IMR-90 (cell line): ENCODE data around the gene SPACA6.

ENCODE experiments used
- CHD1 ChIP-seq: IDR thresholded peaks from 2 replicates; pipeline ENCODE4 v1.6.1; 2012; ENCODE audit warnings: low read depth, low read length, improper control_type of control experiment
- TF ChIP-seq, protein P1 (sequence below): conservative IDR thresholded peaks from 2 replicates; pipeline ENCODE4 v1.5.1; 2012; ENCODE audit warnings: mild to moderate bottlenecking, low read depth, low read length, improper control_type of control experiment

DNA sequence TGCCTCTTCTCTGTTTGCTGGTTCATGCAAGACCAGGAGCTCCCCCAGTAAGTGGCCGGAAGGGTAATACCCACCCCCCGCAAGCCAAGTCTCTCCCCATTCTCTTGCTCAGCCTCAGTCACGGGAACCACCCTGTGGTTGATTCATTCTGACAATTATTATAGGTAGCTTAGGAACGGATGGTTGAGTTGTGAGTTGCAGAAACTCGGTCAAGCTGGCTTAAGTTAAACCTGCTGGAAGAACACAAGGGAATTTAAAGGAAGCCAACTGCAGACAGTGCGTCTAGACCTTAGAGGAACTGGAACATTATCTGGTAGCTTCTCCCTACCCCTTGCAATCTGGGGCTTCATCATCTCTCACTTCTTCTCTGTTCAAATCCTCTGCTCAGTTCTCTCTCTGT, 49.7 kb downstream of the SPACA6 start:
- TF ChIP-seq, protein P1, sequence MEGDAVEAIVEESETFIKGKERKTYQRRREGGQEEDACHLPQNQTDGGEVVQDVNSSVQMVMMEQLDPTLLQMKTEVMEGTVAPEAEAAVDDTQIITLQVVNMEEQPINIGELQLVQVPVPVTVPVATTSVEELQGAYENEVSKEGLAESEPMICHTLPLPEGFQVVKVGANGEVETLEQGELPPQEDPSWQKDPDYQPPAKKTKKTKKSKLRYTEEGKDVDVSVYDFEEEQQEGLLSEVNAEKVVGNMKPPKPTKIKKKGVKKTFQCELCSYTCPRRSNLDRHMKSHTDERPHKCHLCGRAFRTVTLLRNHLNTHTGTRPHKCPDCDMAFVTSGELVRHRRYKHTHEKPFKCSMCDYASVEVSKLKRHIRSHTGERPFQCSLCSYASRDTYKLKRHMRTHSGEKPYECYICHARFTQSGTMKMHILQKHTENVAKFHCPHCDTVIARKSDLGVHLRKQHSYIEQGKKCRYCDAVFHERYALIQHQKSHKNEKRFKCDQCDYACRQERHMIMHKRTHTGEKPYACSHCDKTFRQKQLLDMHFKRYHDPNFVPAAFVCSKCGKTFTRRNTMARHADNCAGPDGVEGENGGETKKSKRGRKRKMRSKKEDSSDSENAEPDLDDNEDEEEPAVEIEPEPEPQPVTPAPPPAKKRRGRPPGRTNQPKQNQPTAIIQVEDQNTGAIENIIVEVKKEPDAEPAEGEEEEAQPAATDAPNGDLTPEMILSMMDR = no peak
- no peak for TF ChIP-seq CHD1
